HepG2 (cell line): ENCODE data around the gene DCUN1D2. TPM values are rescaled to one million over a fixed set of nuclear protein-coding genes. Genes with fewer than 3 reads are reported as not detected.

Experiments
- ATAC-seq: fragments of 200-7000 bp; cut with Tn5 transposase; 3 replicates; pipeline ENCODE4 v1.9.1; 2020; ENCODE audit warnings: mild to moderate bottlenecking, moderate library complexity
- BruUV-seq: library from RNA; stranded (reverse); fragments of 400-500 nt; replicated peaks from 2 replicates; lab custom pipeline; 2021; lab: Mats Ljungman, UMichigan
- CTCF ChIA-PET: fragments of 300-600 bp; formaldehyde crosslinking; extraction: SDS; loops from one replicate; lab custom pipeline; 2021; ENCODE audit warnings: low total read pairs, inconsistent platforms, low intra/inter-chr PET ratio; lab: Yijun Ruan, JAX
- POLR2A ChIA-PET: fragments of 350-600 bp; sonication (Branson Sonifier 250); formaldehyde crosslinking; loops from one replicate; lab custom pipeline; 2020; ENCODE audit warnings: antibody characterized with exemption, inconsistent platforms; lab: Yijun Ruan, JAX
- DNase-seq: peaks from one replicate; pipeline ENCODE4 v3.0.0-alpha.2; 2015; ENCODE audit warnings: low spot score
- FAIRE-seq: peaks from 3 replicates; lab custom pipeline; 2011; peaks lifted over from hg19 to GRCh38; lab: Jason Lieb, UNC
- H2AFZ ChIP-seq: one replicate; pipeline ENCODE4 v1.6.1; 2011; ENCODE audit warnings: low read length, inconsistent platforms
- H3K27ac ChIP-seq: fragments of 300-600 bp; 3 replicates; pipeline ENCODE4 v1.8.0; 2011; ENCODE audit warnings: mixed run types, mild to moderate bottlenecking, mixed read lengths, low read length, inconsistent platforms; ENCODE audit not compliant: insufficient read depth; ENCODE audit errors: extremely low read length
- H3K27me3 ChIP-seq, 2 experiments: fragments of 200-600 bp in 1 of 2; 2 replicates in 1 of 2; 3 replicates in 1 of 2; pipeline versions ENCODE4 v1.6.0 to v1.8.0; 2011; ENCODE audit warnings: low read length in 2 of 2, mild to moderate bottlenecking in 2 of 2, moderate library complexity in 2 of 2, inconsistent platforms in 1 of 2; ENCODE audit not compliant: insufficient read depth in 2 of 2, control insufficient read depth in 1 of 2
- H3K36me3 ChIP-seq, 2 experiments: fragments of 200-600 bp in 1 of 2; replicated peaks in 1 of 2; 2 replicates in 1 of 2; 3 replicates in 1 of 2; pipeline versions ENCODE4 v1.5.1 to v1.8.0; 2011; ENCODE audit warnings: low read length in 2 of 2, inconsistent platforms in 1 of 2; ENCODE audit not compliant: insufficient read depth in 2 of 2, control insufficient read depth in 1 of 2
- H3K4me1 ChIP-seq: 2 replicates; pipeline ENCODE4 v1.5.1; 2012; ENCODE audit warnings: low read length, inconsistent platforms; ENCODE audit not compliant: insufficient read depth
- H3K4me2 ChIP-seq: 2 replicates; pipeline ENCODE4 v1.6.0; 2011; ENCODE audit warnings: low read depth, low read length, inconsistent platforms
- H3K4me3 ChIP-seq, 3 experiments: fragments of 200-600 bp in 1 of 3; sonication (generic), shearing (Covaris generic) in 1 of 3; replicated peaks in 1 of 3; 2 replicates each; pipeline ENCODE4 v1.5.1; 2011 to 2016; ENCODE audit warnings: low read length in 3 of 3, inconsistent platforms in 2 of 3, low read depth in 2 of 3, mild to moderate bottlenecking in 2 of 3, control low read depth in 1 of 3, mixed read lengths in 1 of 3; ENCODE audit not compliant: insufficient read depth in 1 of 3
- H3K79me2 ChIP-seq: one replicate; pipeline ENCODE4 v1.6.1; 2011; ENCODE audit warnings: low read length, inconsistent platforms; ENCODE audit not compliant: insufficient read depth
- H3K9ac ChIP-seq: 2 replicates; pipeline ENCODE4 v1.6.0; 2011; ENCODE audit warnings: mild to moderate bottlenecking, low read depth, low read length, inconsistent platforms; ENCODE audit not compliant: insufficient read depth
- H3K9me3 ChIP-seq: 2 replicates; pipeline ENCODE4 v1.5.1; 2012; ENCODE audit warnings: mild to moderate bottlenecking, low read length
- H4K20me1 ChIP-seq: 2 replicates; pipeline ENCODE4 v1.6.0; 2011; ENCODE audit warnings: inconsistent platforms, mild to moderate bottlenecking, low read length, moderate library complexity; ENCODE audit not compliant: insufficient read depth
- BRCA1 ChIP-seq: sonication (generic); formaldehyde crosslinking; IDR thresholded peaks from 2 replicates; pipeline ENCODE4 v1.4.0; 2020; ENCODE audit warnings: missing genetic modification reagents
- CAMTA2 ChIP-seq: sonication (generic); formaldehyde crosslinking; IDR thresholded peaks from 2 replicates; pipeline ENCODE4 v1.4.0; 2020; ENCODE audit warnings: mild to moderate bottlenecking, missing genetic modification reagents, borderline replicate concordance
- CBX5 ChIP-seq: sonication (generic); formaldehyde crosslinking; IDR thresholded peaks from 2 replicates; pipeline ENCODE4 v1.4.0; 2020; ENCODE audit warnings: missing genetic modification reagents, borderline replicate concordance
- HOXA9 ChIP-seq: sonication (generic); formaldehyde crosslinking; IDR thresholded peaks from 2 replicates; pipeline ENCODE4 v1.8.1; 2022; ENCODE audit warnings: missing genetic modification reagents, mild to moderate bottlenecking, moderate library complexity, borderline replicate concordance
- ZNF24 ChIP-seq: fragments of 450-650 bp; IDR thresholded peaks from 2 replicates; pipeline ENCODE4 v1.6.1; 2017; ENCODE audit warnings: antibody characterized with exemption, mild to moderate bottlenecking
- ZNF562 ChIP-seq: sonication (generic); formaldehyde crosslinking; IDR thresholded peaks from 2 replicates; pipeline ENCODE4 v1.8.0; 2022; ENCODE audit warnings: missing genetic modification reagents, borderline replicate concordance
- WGBS: methylation state at CpG from one replicate; pipeline ENCODE4 v1.1.6; 2017; ENCODE audit warnings: low lambda C conversion rate; 5-methylcytosine and 5-hydroxymethylcytosine counted together
- in situ Hi-C: cut with HindIII; loops from 2 replicates; pipeline ENCODE4 v1.10.0; 2017; ENCODE audit warnings: low pct_unique_long_range_greater_than_20kb; ENCODE audit not compliant: extremely low pct_ligation_motif_present
- intact Hi-C: fragments of 100-400 bp; cut with micrococcal nuclease; formaldehyde crosslinking; loops from one replicate; pipeline ENCODE4 v1.10.0; 2022; ENCODE audit not compliant: unreplicated experiment
- polyA plus RNA-seq, 8 experiments: library from polyadenylated mRNA; depleted of rRNA in 3 of 8; stranded (reverse) in 7 of 8; unstranded in 1 of 8; fragments of >200 nt; fragmentation: Illumina TruSeq in 4 of 8; extraction: Trizol in 4 of 8; gene quantifications; 2 replicates each; pipeline versions ENCODE4 v1.2.1 to v1.2.3, GENCODE V29; 2011 to 2016; ENCODE audit warnings: low read depth in 4 of 8, missing spikeins in 1 of 8, mixed read lengths in 1 of 8; ENCODE audit not compliant: insufficient read depth in 1 of 8
- total RNA-seq, 5 experiments: library from RNA; depleted of rRNA; stranded (reverse); fragments of >200 nt; fragmentation: Illumina TruSeq; extraction: Trizol; gene quantifications; 2 replicates each; pipeline ENCODE4 v1.2.3, GENCODE V29; 2016; ENCODE audit warnings: low read depth in 1 of 5
- TF ChIP-seq, protein P1 (sequence below): sonication (generic); formaldehyde crosslinking; IDR thresholded peaks from 2 replicates; pipeline ENCODE4 v1.5.0; 2020; ENCODE audit warnings: missing genetic modification reagents
- TF ChIP-seq, protein P2 (sequence below): sonication (generic); formaldehyde crosslinking; IDR thresholded peaks from 2 replicates; pipeline ENCODE4 v1.9.0; 2021; ENCODE audit warnings: missing genetic modification reagents, borderline replicate concordance

DCUN1D2 gene
- total and polyA plus RNA-seq, 2 of the 13 experiments (the other 11 are each of a cell fraction or from before 2014, with no cell fraction given) = 9.1 to 9.6 TPM

DNA sequence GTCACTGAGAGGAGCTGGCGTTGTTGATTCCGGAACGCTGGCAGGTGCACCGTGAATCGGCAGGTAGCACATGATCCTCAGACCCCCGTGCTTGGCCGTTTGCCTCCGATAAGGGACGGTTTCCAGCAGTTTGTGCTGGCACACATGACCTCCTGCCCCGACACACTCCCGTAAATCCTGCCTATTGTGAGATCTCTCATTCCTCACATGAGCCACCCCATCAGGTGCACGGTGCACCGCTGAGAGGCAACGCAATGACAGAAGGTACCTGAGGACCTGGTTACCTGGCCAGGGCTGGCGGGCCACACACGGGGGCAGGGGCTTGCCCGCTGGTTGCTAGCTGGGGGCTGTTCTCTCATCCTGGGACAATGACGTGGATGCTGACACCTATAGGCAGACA is 35.1 kb downstream of the DCUN1D2 start:
- in situ Hi-C loops = loop anchor here (5.0 kb wide), 1 partner anchor 107 kb away; no protein-coding TSS in a partner anchor
- Histone ChIP-seq H4K20me1 (no peaks in the 10 kb centered on the region), H3K4me1 (0 out of 2 replicates have a peak, but pooled peaks cover under 1% of the 10 kb centered on the region), H3K27ac (no peak overlapping the region), H3K79me2 (no peaks in the 10 kb centered on the region), H3K9ac (no peak overlapping the region), H3K27me3 (no peaks in the 10 kb centered on the region), H2AFZ (no peak overlapping the region), H3K36me3 (peaks cover 12 to 29% of the 10 kb centered on the region in 2 experiments), H3K9me3 (no peaks in the 10 kb centered on the region), H3K4me2 (no peak overlapping the region), H3K4me3 (no peak overlapping the region)
- ChIA-PET CTCF (no interaction called here), POLR2A (no interaction called here)
- BruUV-seq = no TSS peak
- ATAC-seq = no peak
- no peak for TF ChIP-seq ZNF24
- no peak for TF ChIP-seq CAMTA2 (CRISPR knock-in tag)
- no peak for TF ChIP-seq HOXA9 (CRISPR knock-in tag)
- no peak for TF ChIP-seq CBX5 (CRISPR knock-in tag)
- TF ChIP-seq, protein P1, sequence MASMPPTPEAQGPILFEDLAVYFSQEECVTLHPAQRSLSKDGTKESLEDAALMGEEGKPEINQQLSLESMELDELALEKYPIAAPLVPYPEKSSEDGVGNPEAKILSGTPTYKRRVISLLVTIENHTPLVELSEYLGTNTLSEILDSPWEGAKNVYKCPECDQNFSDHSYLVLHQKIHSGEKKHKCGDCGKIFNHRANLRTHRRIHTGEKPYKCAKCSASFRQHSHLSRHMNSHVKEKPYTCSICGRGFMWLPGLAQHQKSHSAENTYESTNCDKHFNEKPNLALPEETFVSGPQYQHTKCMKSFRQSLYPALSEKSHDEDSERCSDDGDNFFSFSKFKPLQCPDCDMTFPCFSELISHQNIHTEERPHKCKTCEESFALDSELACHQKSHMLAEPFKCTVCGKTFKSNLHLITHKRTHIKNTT (CRISPR knock-in tag) = no peak
- TF ChIP-seq, protein P2, sequence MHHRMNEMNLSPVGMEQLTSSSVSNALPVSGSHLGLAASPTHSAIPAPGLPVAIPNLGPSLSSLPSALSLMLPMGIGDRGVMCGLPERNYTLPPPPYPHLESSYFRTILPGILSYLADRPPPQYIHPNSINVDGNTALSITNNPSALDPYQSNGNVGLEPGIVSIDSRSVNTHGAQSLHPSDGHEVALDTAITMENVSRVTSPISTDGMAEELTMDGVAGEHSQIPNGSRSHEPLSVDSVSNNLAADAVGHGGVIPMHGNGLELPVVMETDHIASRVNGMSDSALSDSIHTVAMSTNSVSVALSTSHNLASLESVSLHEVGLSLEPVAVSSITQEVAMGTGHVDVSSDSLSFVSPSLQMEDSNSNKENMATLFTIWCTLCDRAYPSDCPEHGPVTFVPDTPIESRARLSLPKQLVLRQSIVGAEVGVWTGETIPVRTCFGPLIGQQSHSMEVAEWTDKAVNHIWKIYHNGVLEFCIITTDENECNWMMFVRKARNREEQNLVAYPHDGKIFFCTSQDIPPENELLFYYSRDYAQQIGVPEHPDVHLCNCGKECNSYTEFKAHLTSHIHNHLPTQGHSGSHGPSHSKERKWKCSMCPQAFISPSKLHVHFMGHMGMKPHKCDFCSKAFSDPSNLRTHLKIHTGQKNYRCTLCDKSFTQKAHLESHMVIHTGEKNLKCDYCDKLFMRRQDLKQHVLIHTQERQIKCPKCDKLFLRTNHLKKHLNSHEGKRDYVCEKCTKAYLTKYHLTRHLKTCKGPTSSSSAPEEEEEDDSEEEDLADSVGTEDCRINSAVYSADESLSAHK (CRISPR knock-in tag) = no peak
- no peak for TF ChIP-seq BRCA1 (CRISPR knock-in tag)
- no peak for TF ChIP-seq ZNF562 (CRISPR knock-in tag)
- intact Hi-C loops = no loop called here
- DNase-seq = no peak
- no peak for FAIRE-seq
- WGBS = 93% methylated on average over 18 of the region's 18 CpGs
